ENCODE results near the gene NPB. TPM values are rescaled to one million over a fixed set of nuclear protein-coding genes. Genes with fewer than 3 reads are reported as not detected.

NPB gene
- total RNA-seq, 6 donors from 2014 or later, result 0.37 to 1.8 (median 0.94) TPM; not detected in 3

DNA sequence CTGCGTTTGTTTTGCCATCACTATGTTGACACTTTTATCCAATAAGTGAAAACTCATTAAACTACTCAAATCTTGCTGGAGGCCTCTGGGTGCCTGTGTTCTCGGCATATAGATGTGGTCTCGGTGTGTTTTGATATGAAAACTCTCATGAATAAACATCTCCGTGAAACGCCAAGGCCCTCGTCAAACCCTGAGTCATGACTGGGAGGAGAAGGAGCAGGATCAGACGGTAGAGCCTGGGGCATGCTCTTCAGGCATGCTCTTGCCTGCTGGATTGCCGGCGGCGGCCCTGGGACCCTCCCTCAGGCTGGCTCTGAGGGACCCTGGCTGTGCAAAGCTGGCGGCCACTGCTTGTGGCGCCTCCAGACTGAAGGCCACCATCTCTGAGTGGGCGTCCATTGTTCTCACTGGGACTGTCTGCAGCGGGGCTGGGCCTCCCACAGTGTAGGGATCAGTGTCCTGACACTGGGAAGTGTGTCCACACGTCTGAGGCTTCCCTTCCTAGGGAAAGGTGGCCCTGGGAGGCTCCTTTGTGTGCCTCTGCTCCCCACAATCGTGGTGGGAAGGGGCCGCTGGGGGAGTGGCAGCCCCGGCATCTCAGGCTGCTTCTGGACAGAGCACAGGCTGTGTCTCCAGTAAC lies 1.7 kb upstream of the NPB start:
- H3K27ac ChIP-seq, result no peak overlapping the region
- TF ChIP-seq POLR2A (IDR thresholded peaks at IDR 0.05), result no peak
- TF ChIP-seq EP300 (IDR thresholded peaks at IDR 0.05), result no peak
- TF ChIP-seq, protein P1, sequence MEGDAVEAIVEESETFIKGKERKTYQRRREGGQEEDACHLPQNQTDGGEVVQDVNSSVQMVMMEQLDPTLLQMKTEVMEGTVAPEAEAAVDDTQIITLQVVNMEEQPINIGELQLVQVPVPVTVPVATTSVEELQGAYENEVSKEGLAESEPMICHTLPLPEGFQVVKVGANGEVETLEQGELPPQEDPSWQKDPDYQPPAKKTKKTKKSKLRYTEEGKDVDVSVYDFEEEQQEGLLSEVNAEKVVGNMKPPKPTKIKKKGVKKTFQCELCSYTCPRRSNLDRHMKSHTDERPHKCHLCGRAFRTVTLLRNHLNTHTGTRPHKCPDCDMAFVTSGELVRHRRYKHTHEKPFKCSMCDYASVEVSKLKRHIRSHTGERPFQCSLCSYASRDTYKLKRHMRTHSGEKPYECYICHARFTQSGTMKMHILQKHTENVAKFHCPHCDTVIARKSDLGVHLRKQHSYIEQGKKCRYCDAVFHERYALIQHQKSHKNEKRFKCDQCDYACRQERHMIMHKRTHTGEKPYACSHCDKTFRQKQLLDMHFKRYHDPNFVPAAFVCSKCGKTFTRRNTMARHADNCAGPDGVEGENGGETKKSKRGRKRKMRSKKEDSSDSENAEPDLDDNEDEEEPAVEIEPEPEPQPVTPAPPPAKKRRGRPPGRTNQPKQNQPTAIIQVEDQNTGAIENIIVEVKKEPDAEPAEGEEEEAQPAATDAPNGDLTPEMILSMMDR (IDR thresholded peaks at IDR 0.05), result no peak
- no peak for TF ChIP-seq POLR2AphosphoS5 (IDR thresholded peaks at IDR 0.05)
- H3K36me3 ChIP-seq, result peaks cover 6 to 72% (median 57%) of the 10 kb centered on the region in 4 donors
- H3K4me1 ChIP-seq, result peaks cover 12 to 22% (median 14%) of the 10 kb centered on the region in 4 donors
- H3K27me3 ChIP-seq, result no peaks in the 10 kb centered on the region
- ATAC-seq (ENCODE audit: low FRiP score in 2 of 2), result no peak
- H3K4me3 ChIP-seq, result no peak overlapping the region
- peak in 1 of 2 donors; percentile 73 for DNase-seq
- no peaks in the 10 kb centered on the region for H3K9me3 ChIP-seq
- WGBS, 2 donors, result 86 to 87% methylated on average over 10 to 18 of the region's 18 CpGs

DNA sequence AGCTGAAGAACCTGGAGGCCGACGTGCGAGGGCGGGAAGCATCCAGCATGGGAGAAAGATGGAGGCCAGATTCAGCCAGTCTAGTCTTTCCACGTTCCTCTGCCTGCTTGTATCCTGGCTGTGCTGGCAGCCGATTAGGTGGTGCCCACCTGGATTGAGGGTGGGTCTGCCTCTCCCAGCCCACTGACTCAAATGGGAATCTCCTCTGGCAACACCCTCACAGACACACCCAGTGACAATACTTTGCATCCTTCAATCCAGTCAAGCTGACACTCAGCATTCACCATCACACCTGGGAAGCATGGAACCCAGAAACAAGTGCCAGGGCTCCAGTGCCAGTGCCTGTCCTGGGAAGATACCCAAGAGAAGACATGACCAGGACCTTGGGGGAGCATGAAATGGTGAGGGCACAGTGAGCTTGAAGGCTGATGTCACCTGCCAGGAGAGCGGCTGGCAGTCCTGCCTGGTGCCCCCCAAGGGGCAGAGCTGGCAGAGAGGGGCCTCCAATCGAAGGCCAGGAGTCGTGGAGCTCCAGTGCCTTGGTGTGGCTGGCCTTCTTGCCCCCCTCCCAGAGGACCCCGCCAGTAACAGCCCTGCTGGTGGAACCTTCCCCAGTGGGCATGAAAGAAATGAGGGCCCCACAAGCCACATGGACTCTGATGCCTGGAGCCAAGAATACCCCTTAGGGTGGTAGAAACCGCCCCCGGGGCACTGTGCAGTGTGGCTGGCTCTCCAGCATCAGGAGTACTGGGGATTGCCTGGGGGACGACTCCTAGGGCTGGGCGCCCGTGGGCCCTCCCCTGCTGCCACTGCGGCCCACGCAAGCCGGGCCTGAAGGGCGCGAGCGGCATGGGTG lies 643 bp upstream of the NPB start:
- Histone ChIP-seq H3K27me3 (no peaks in the 10 kb centered on the region), H3K36me3 (peaks cover 6 to 71% (median 54%) of the 10 kb centered on the region in 4 donors), H3K4me1 (peaks cover 12 to 22% (median 14%) of the 10 kb centered on the region in 4 donors), H3K27ac (no peak overlapping the region), H3K4me3 (peak overlapping the region in 3 of 4 donors; percentile 38 to 46 (median 42)), H3K9me3 (no peaks in the 10 kb centered on the region)
- DNase-seq, result peak in 1 of 2 donors; percentile 36
- no peak for ATAC-seq (ENCODE audit: low FRiP score in 2 of 2)
- WGBS, 2 donors, result 84 to 87% methylated on average over 7 to 12 of the region's 21 CpGs
- TF ChIP-seq, protein P1 (IDR thresholded peaks at IDR 0.05), result no peak

DNA sequence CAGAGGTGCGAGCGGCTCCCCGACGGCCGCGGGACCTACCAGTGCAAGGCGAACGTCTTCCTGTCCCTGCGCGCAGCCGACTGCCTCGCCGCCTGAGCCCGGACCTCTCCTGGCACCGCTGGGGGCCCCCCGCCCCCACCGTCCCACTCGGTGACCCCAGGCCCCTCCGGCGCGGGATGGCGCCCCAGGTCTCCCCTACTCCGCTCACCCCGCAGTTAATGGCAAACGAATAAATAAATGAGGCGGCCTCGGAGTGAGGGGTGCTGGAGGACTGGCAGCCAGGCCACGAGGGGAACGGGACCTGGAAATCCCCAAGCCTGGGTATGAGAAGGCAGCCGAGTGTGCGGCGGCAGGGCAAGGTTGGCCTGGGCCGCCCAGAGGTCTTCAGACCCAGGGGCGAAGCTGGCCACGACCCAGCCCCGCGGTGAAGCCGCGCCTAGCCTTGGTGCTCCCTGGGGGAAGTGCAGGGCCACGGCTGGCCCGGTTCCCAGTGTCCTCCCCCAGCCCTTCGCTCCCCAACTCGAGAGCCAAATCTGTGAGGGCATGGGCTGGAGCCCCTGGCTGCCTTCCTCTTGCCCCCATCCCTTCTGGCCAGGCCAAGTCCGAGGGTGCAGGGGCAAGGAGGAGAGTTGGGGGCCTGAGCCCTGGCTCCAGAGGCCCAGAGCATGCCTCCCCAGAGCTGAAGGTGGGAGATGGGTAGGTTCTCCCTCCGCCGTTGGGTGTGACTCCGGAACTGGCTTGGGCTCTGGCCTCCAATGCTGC lies 796 bp downstream of the NPB start:
- ATAC-seq (ENCODE audit: low FRiP score in 2 of 2), result peak in 1 of 2 donors; percentile 1
- no peak overlapping the region for H3K27ac ChIP-seq
- TF ChIP-seq POLR2A (IDR thresholded peaks at IDR 0.05), result no peak
- TF ChIP-seq POLR2AphosphoS5 (IDR thresholded peaks at IDR 0.05), result no peak
- no peak for TF ChIP-seq EP300 (IDR thresholded peaks at IDR 0.05)
- TF ChIP-seq, protein P1 (IDR thresholded peaks at IDR 0.05), result no peak
- H3K36me3 ChIP-seq, result peaks cover 6 to 73% (median 55%) of the 10 kb centered on the region in 4 donors
- H3K4me1 ChIP-seq, result peaks cover 12 to 22% (median 14%) of the 10 kb centered on the region in 4 donors
- peak in 1 of 2 donors; percentile 84 for DNase-seq
- WGBS, 2 donors, result 40 to 45% methylated on average over 15 to 36 of the region's 47 CpGs
- no peaks in the 10 kb centered on the region for H3K9me3 ChIP-seq
- H3K4me3 ChIP-seq, result peak overlapping the region in 3 of 4 donors; percentile 38 to 46 (median 42)
- H3K27me3 ChIP-seq, result no peaks in the 10 kb centered on the region

DNA sequence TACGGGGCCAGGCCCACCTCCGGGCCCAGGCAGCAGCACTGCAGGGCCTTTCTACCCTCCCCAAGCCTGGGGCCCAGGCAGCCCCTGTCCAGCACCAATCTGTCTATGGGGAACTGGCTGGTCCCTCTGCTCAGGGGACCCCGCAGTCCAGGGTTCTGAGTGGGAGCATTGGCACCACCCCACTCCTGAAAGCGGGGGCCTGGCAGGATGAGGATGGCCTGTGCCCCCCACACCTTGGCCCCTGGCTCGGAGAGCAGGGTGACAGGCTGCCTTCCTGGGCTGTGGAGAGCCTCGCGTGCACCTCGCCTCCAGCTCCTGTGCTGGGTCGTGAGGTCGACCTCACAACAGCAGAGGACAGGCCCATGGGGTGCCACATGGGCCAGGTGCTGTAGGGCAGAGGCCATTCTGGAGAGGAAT lies 1.4 kb downstream of the NPB start:
- Histone ChIP-seq H3K4me1 (peaks cover 12 to 22% (median 14%) of the 10 kb centered on the region in 4 donors), H3K9me3 (no peaks in the 10 kb centered on the region), H3K27ac (no peak overlapping the region), H3K36me3 (peaks cover 2 to 72% (median 53%) of the 10 kb centered on the region in 4 donors), H3K27me3 (no peaks in the 10 kb centered on the region), H3K4me3 (no peak overlapping the region)
- TF ChIP-seq EP300 (IDR thresholded peaks at IDR 0.05), result no peak
- no peak for TF ChIP-seq POLR2AphosphoS5 (IDR thresholded peaks at IDR 0.05)
- TF ChIP-seq POLR2A (IDR thresholded peaks at IDR 0.05), result no peak
- TF ChIP-seq, protein P1 (IDR thresholded peaks at IDR 0.05), result no peak
- DNase-seq (peak in 1 of 2 donors; percentile 64), ATAC-seq (ENCODE audit: low FRiP score in 2 of 2) (no peak)
- 95% methylated on average over 6 of the region's 10 CpGs; no CpG with 5 or more reads in 1 of the 2 donors for WGBS, 2 donors
